Smooth muscle cell (in vitro differentiated cells): Measurements from ENCODE around the gene DERL3. TPM values are rescaled to one million over a fixed set of nuclear protein-coding genes. Genes with fewer than 3 reads are reported as not detected.

Experiments used
- DNase-seq: peaks from one replicate; lab custom pipeline; 2025; ENCODE audit not compliant: unreplicated experiment; lab: John Stamatoyannopoulos, UW
- H2AFZ ChIP-seq: fragments of 200-600 bp; sonication (generic); 2 replicates; pipeline ENCODE4 v1.6.0; 2016; ENCODE audit warnings: antibody characterized with exemption, low read depth, mild to moderate bottlenecking
- H3F3A ChIP-seq: fragments of 200-600 bp; sonication (generic); 2 replicates; pipeline ENCODE4 v1.6.0; 2017; ENCODE audit warnings: antibody characterized with exemption, low read depth
- H3K27ac ChIP-seq: fragments of 200-600 bp; sonication (generic); 2 replicates; pipeline ENCODE4 v1.5.1; 2016; ENCODE audit warnings: low read depth, mild to moderate bottlenecking
- H3K27me3 ChIP-seq: fragments of 200-600 bp; sonication (generic); 2 replicates; pipeline ENCODE4 v1.6.1; 2016; ENCODE audit warnings: low read depth, mild to moderate bottlenecking
- H3K36me3 ChIP-seq: fragments of 200-600 bp; sonication (generic); 2 replicates; pipeline ENCODE4 v1.5.1; 2016; ENCODE audit warnings: low read depth
- H3K4me1 ChIP-seq: fragments of 200-600 bp; sonication (generic); 2 replicates; pipeline ENCODE4 v1.5.1; 2016; ENCODE audit warnings: low read depth
- H3K4me2 ChIP-seq: fragments of 200-600 bp; sonication (generic); 2 replicates; pipeline ENCODE4 v1.6.0; 2016; ENCODE audit warnings: mild to moderate bottlenecking
- H3K4me3 ChIP-seq: fragments of 200-600 bp; sonication (generic); 2 replicates; pipeline ENCODE4 v1.5.1; 2016; ENCODE audit warnings: mild to moderate bottlenecking
- H3K79me2 ChIP-seq: fragments of 200-600 bp; sonication (generic); 2 replicates; pipeline ENCODE4 v1.6.0; 2016; ENCODE audit warnings: low read depth, mild to moderate bottlenecking
- H3K9ac ChIP-seq: fragments of 200-600 bp; sonication (generic); 2 replicates; pipeline ENCODE4 v1.6.0; 2016; ENCODE audit warnings: low read depth
- H3K9me3 ChIP-seq: fragments of 200-600 bp; sonication (generic); replicated peaks from 2 replicates; pipeline ENCODE4 v1.5.1; 2016; ENCODE audit warnings: low read depth
- H4K20me1 ChIP-seq: fragments of 200-600 bp; sonication (generic); 2 replicates; pipeline ENCODE4 v1.6.0; 2016; ENCODE audit warnings: low read depth
- WGBS: methylation state at CpG from one replicate; pipeline ENCODE4 v1.1.7; 2016; ENCODE audit warnings: low lambda C conversion rate; 5-methylcytosine and 5-hydroxymethylcytosine counted together
- polyA plus RNA-seq: library from polyadenylated mRNA; unstranded; fragments of >200 nt; fragmentation: Nextera tagmentation; extraction: Ambion mirVana; gene quantifications from 2 replicates; pipeline ENCODE4 v1.2.1, GENCODE V29; 2016
- total RNA-seq: library from RNA; depleted of rRNA; stranded (reverse); fragments of >200 nt; gene quantifications from 2 replicates; pipeline ENCODE4 v1.2.3, GENCODE V29; 2014
- TF ChIP-seq, protein P1 (sequence below): fragments of 200-600 bp; sonication (generic); IDR thresholded peaks from 2 replicates; pipeline ENCODE4 v1.5.1; 2017; ENCODE audit warnings: borderline replicate concordance, mild to moderate bottlenecking, antibody characterized with exemption; ENCODE audit not compliant: insufficient read depth, poor library complexity, severe bottlenecking

Gene DERL3
- total RNA-seq: 0.40 and 0.63 TPM in 2 replicates
- 2.0 and 4.2 TPM in 2 replicates for polyA plus RNA-seq

DNA sequence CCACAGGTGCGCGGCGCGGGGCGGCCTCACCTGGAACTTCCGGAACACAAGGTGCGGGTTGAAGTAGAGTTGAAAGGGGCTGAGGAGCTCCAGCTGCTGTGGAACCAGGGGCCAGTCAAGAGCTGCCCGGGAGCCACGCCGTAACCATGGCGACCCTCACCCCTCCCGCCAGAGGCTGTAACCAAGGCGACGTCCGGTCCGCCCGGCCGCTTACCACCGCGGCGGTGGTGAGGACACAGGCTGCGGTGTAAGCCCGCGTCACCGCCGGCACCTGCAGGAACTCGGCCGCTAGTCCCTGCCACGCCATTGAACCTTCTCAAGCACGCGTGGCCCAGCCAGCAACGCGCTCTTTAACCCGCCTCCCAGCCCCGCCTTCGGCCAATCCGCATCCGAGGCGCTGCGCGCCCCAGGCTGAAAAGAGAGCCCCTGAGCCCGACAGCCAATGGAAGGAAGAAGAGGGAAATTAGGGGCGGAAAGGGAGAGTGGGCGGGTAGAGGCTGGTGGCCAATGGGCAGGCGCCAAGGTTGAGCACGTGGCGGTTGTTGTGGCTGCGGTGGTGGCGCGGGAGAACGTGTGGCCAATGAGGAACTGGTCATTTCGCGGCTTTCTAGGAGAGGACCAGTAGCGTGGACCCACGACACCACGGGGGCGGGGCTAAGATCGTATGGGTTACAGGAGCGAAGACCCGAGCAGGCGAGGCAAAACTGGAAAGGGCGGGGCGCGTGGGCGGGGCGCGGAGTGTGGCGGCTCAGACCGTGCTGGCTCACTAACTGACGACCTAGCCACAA, at the start of gene DERL3:
Gene DERL3, minus strand, starts transcription at position 326 of the 788 bp plus-strand sequence. Its CDS starts 19 bp downstream, at position 307.
- Histone ChIP-seq H3F3A (peaks cover 13% of the 10 kb centered on the region), H3K4me3 (peak within 1 kb of the TSS; percentile 42), H3K4me2 (peak within 1 kb of the TSS; percentile 83), H3K36me3 (no peaks in the 10 kb centered on the region), H3K9me3 (no peaks in the 10 kb centered on the region), H3K4me1 (peaks cover 9% of the 10 kb centered on the region), H4K20me1 (peaks cover 16% of the 10 kb centered on the region), H3K27me3 (no peaks in the 10 kb centered on the region), H3K27ac (no peak within 1 kb of the TSS), H3K9ac (no peak within 1 kb of the TSS), H3K79me2 (no peaks in the 10 kb centered on the region), H2AFZ (no peak within 1 kb of the TSS)
- TF ChIP-seq, protein P1, sequence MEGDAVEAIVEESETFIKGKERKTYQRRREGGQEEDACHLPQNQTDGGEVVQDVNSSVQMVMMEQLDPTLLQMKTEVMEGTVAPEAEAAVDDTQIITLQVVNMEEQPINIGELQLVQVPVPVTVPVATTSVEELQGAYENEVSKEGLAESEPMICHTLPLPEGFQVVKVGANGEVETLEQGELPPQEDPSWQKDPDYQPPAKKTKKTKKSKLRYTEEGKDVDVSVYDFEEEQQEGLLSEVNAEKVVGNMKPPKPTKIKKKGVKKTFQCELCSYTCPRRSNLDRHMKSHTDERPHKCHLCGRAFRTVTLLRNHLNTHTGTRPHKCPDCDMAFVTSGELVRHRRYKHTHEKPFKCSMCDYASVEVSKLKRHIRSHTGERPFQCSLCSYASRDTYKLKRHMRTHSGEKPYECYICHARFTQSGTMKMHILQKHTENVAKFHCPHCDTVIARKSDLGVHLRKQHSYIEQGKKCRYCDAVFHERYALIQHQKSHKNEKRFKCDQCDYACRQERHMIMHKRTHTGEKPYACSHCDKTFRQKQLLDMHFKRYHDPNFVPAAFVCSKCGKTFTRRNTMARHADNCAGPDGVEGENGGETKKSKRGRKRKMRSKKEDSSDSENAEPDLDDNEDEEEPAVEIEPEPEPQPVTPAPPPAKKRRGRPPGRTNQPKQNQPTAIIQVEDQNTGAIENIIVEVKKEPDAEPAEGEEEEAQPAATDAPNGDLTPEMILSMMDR: no peak
- 2% methylated on average over 65 of the region's 70 CpGs for WGBS
- peak; percentile 93 for DNase-seq

DNA sequence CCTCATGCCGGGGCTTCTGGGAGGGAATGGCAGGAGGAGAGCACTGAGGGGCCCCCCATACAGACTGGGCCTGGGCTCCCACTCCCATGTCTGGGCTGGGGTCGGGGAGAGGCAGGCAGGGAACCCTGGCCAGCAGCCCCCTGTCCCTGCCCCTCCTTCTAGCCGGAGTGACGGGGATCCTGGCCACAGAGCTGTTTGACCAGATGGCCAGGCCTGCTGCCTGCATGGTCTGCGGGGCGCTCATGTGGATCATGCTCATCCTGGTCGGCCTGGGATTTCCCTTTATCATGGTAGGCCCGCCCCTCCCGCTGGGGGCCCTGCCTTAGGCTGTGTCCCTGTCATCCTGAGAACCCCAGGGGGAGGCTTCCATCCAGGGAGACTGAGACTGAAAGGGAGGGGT, 45.3 kb upstream of the DERL3 start:
- Histone ChIP-seq H3K4me3 (no peak overlapping the region), H3K4me2 (no peak overlapping the region), H3K27me3 (no peaks in the 10 kb centered on the region), H2AFZ (no peak overlapping the region), H4K20me1 (no peaks in the 10 kb centered on the region), H3K9ac (no peak overlapping the region), H3K9me3 (no peaks in the 10 kb centered on the region), H3F3A (no peaks in the 10 kb centered on the region), H3K79me2 (no peaks in the 10 kb centered on the region), H3K4me1 (no peaks in the 10 kb centered on the region), H3K27ac (no peak overlapping the region), H3K36me3 (no peaks in the 10 kb centered on the region)
- DNase-seq: no peak
- TF ChIP-seq, protein P1: no peak
- 68% methylated on average over 9 of the region's 9 CpGs for WGBS

DNA sequence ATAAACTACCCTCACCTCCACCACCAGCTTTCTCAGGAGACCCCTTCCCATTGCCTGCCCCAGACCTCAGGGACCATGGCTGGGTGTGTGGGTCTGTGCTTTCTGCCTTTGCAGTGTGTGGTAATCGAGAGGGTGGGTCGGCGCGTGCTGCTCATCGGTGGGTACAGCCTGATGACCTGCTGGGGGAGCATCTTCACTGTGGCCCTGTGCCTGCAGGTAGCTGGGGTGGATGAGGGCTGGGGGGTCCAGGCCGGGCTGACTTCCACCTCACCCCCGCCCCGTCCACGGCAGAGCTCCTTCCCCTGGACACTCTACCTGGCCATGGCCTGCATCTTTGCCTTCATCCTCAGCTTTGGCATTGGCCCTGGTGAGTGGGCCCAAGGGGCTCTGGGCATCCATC, 44.9 kb upstream of the DERL3 start:
- no peak overlapping the region for H3K9ac ChIP-seq
- 98% methylated on average over 9 of the region's 9 CpGs for WGBS
- no peak for DNase-seq
- no peak overlapping the region for H3K4me2 ChIP-seq
- no peaks in the 10 kb centered on the region for H4K20me1 ChIP-seq
- H3K79me2 ChIP-seq: no peaks in the 10 kb centered on the region
- H3F3A ChIP-seq: no peaks in the 10 kb centered on the region
- no peak overlapping the region for H3K4me3 ChIP-seq
- no peaks in the 10 kb centered on the region for H3K9me3 ChIP-seq
- TF ChIP-seq, protein P1: no peak
- H3K27me3 ChIP-seq: no peaks in the 10 kb centered on the region
- H3K36me3 ChIP-seq: no peaks in the 10 kb centered on the region
- no peaks in the 10 kb centered on the region for H3K4me1 ChIP-seq
- H3K27ac ChIP-seq: no peak overlapping the region
- H2AFZ ChIP-seq: no peak overlapping the region

DNA sequence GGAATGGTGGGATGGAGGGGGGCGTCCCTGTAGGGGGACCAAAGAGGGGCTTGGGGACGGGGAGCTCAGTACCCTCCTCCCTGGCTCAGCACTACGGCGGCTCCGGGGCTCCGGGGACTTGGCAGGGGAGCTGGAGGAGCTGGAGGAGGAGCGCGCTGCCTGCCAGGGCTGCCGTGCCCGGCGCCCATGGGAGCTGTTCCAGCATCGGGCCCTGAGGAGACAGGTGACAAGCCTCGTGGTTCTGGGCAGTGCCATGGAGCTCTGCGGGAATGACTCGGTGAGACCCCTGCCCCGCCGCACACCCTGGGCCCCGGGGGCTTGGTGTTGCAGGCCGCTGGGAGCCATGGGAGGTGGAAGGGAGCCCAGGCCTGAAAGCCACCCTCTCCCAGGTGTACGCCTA, 43.6 kb upstream of the DERL3 start:
- WGBS: 100% methylated on average over 10 of the region's 20 CpGs

More for the DNA sequence above, 43.6 kb upstream of the DERL3 start:
- no peaks in the 10 kb centered on the region for H3F3A ChIP-seq
- H3K36me3 ChIP-seq: no peaks in the 10 kb centered on the region
- H4K20me1 ChIP-seq: no peaks in the 10 kb centered on the region
- no peaks in the 10 kb centered on the region for H3K79me2 ChIP-seq
- TF ChIP-seq, protein P1: no peak
- H2AFZ ChIP-seq: no peak overlapping the region
- no peaks in the 10 kb centered on the region for H3K9me3 ChIP-seq
- no peak overlapping the region for H3K27ac ChIP-seq
- H3K4me2 ChIP-seq: no peak overlapping the region
- H3K4me1 ChIP-seq: no peaks in the 10 kb centered on the region
- H3K4me3 ChIP-seq: no peak overlapping the region
- no peak overlapping the region for H3K9ac ChIP-seq
- no peaks in the 10 kb centered on the region for H3K27me3 ChIP-seq
- DNase-seq: no peak
